SK-N-SH treated with all-trans-retinoic acid at 6 μM for 48 hours (cell line): Measurements from ENCODE around the gene MAML2.

Source experiments
- ATAC-seq: fragments of 200-7000 bp; cut with Tn5 transposase; 3 replicates; pipeline ENCODE4 v1.9.1; 2020; ENCODE audit warnings: mild to moderate bottlenecking, moderate library complexity
- CREB5 ChIP-seq: fragments of 250-450 bp; sonication (Bioruptor Pico); IDR thresholded peaks from 2 replicates; pipeline ENCODE4 v1.5.1; 2020; ENCODE audit warnings: low read depth, mild to moderate bottlenecking, moderate library complexity
- CSRNP3 ChIP-seq: fragments of 250-450 bp; sonication (Bioruptor Pico); IDR thresholded peaks from 2 replicates; pipeline ENCODE4 v1.5.1; 2021; ENCODE audit warnings: mild to moderate bottlenecking, moderate library complexity
- ESRRG ChIP-seq: fragments of 250-450 bp; sonication (Bioruptor Pico); IDR thresholded peaks from 2 replicates; pipeline ENCODE4 v1.6.1; 2021; ENCODE audit warnings: mild to moderate bottlenecking
- GLIS3 ChIP-seq: fragments of 250-450 bp; sonication (Bioruptor Pico); IDR thresholded peaks from 2 replicates; pipeline ENCODE4 v1.5.0; 2020; ENCODE audit warnings: mild to moderate bottlenecking, moderate library complexity
- ISL1 ChIP-seq: fragments of 250-450 bp; sonication (Bioruptor Pico); IDR thresholded peaks from 2 replicates; pipeline ENCODE4 v2.1.2; 2022; ENCODE audit warnings: mild to moderate bottlenecking, moderate library complexity
- OSR1 ChIP-seq: fragments of 250-450 bp; sonication (Bioruptor Pico); IDR thresholded peaks from 2 replicates; pipeline ENCODE4 v1.8.0; 2022; ENCODE audit warnings: moderate library complexity, mild to moderate bottlenecking, inconsistent platforms
- PATZ1 ChIP-seq: fragments of 250-450 bp; sonication (Bioruptor Pico); IDR thresholded peaks from 2 replicates; pipeline ENCODE4 v1.8.0; 2020; ENCODE audit warnings: mild to moderate bottlenecking, moderate library complexity, borderline replicate concordance
- PPARA ChIP-seq: fragments of 250-450 bp; sonication (Bioruptor Pico); IDR thresholded peaks from 2 replicates; pipeline ENCODE4 v1.5.0; 2020; ENCODE audit warnings: mild to moderate bottlenecking, borderline replicate concordance
- RARB ChIP-seq: fragments of 250-450 bp; sonication (Bioruptor Pico); IDR thresholded peaks from 2 replicates; pipeline ENCODE4 v1.8.0; 2021; ENCODE audit warnings: mild to moderate bottlenecking, moderate library complexity
- SNAI2 ChIP-seq: fragments of 250-450 bp; sonication (Bioruptor Pico); IDR thresholded peaks from 2 replicates; pipeline ENCODE4 v1.5.0; 2020; ENCODE audit warnings: mild to moderate bottlenecking, moderate library complexity
- TCF4 ChIP-seq: fragments of 250-450 bp; sonication (Bioruptor Pico); IDR thresholded peaks from 2 replicates; pipeline ENCODE4 v1.8.0; 2021; ENCODE audit warnings: mild to moderate bottlenecking, moderate library complexity, borderline replicate concordance
- TOX ChIP-seq: fragments of 250-450 bp; sonication (Bioruptor Pico); IDR thresholded peaks from 2 replicates; pipeline ENCODE4 v1.8.0; 2021; ENCODE audit warnings: mild to moderate bottlenecking, moderate library complexity, borderline replicate concordance
- TSHZ2 ChIP-seq: fragments of 250-450 bp; sonication (Bioruptor Pico); IDR thresholded peaks from 2 replicates; pipeline ENCODE4 v1.5.0; 2020; ENCODE audit warnings: mild to moderate bottlenecking, moderate library complexity
- ZC3H10 ChIP-seq: fragments of 250-450 bp; sonication (Bioruptor Pico); IDR thresholded peaks from 2 replicates; pipeline ENCODE4 v1.5.1; 2021; ENCODE audit warnings: mild to moderate bottlenecking, moderate library complexity
- ZFP3 ChIP-seq: fragments of 250-450 bp; sonication (Bioruptor Pico); IDR thresholded peaks from 2 replicates; pipeline ENCODE4 v1.5.0; 2020; ENCODE audit warnings: mild to moderate bottlenecking, moderate library complexity
- ZFP30 ChIP-seq: fragments of 450-650 bp; formaldehyde crosslinking; IDR thresholded peaks from 2 replicates; pipeline ENCODE4 v1.5.0; 2022; ENCODE audit warnings: mild to moderate bottlenecking, moderate library complexity
- ZNF565 ChIP-seq: fragments of 450-650 bp; formaldehyde crosslinking; conservative IDR thresholded peaks from 2 replicates; pipeline ENCODE4 v1.5.0; 2020; ENCODE audit warnings: low read depth, mild to moderate bottlenecking, moderate library complexity
- ZNF70 ChIP-seq: fragments of 450-650 bp; formaldehyde crosslinking; IDR thresholded peaks from 2 replicates; pipeline ENCODE4 v1.5.0; 2020; ENCODE audit warnings: mild to moderate bottlenecking, moderate library complexity
- ZNF8 ChIP-seq: fragments of 450-650 bp; formaldehyde crosslinking; IDR thresholded peaks from 2 replicates; pipeline ENCODE4 v1.5.0; 2020; ENCODE audit warnings: mild to moderate bottlenecking, moderate library complexity

MAML2 gene

GRCh38 chr11:96254087-96254486 lies 88.9 kb downstream of the MAML2 start:
- TF ChIP-seq ZFP3 (CRISPR knock-in tag) = no peak
- TF ChIP-seq ISL1 (CRISPR knock-in tag) = no peak
- TF ChIP-seq ZNF8 (CRISPR knock-in tag) = no peak
- no peak for TF ChIP-seq ZNF70 (CRISPR knock-in tag)
- TF ChIP-seq PPARA (CRISPR knock-in tag) = no peak
- TF ChIP-seq TSHZ2 (CRISPR knock-in tag) = no peak
- no peak for TF ChIP-seq RARB
- TF ChIP-seq TOX (CRISPR knock-in tag) = no peak
- TF ChIP-seq TCF4 = no peak
- TF ChIP-seq CSRNP3 (CRISPR knock-in tag) = no peak
- TF ChIP-seq SNAI2 (CRISPR knock-in tag) = no peak
- no peak for ATAC-seq

- TF ChIP-seq TCF4 = no peak
- no peak for TF ChIP-seq GLIS3
- TF ChIP-seq SNAI2 (CRISPR knock-in tag) = no peak
- TF ChIP-seq TOX (CRISPR knock-in tag) = no peak
- no peak for TF ChIP-seq ESRRG (CRISPR knock-in tag)
- no peak for TF ChIP-seq PPARA (CRISPR knock-in tag)
- no peak for TF ChIP-seq ZNF565
- TF ChIP-seq CREB5 (CRISPR knock-in tag) = no peak
- no peak for TF ChIP-seq ZC3H10 (CRISPR knock-in tag)
- TF ChIP-seq RARB = no peak
- no peak for TF ChIP-seq TSHZ2 (CRISPR knock-in tag)
- no peak for TF ChIP-seq PATZ1 (CRISPR knock-in tag)
- TF ChIP-seq ZFP30 (CRISPR knock-in tag) = no peak
- TF ChIP-seq ZNF70 (CRISPR knock-in tag) = no peak
- TF ChIP-seq ISL1 (CRISPR knock-in tag) = no peak
- TF ChIP-seq ZNF8 (CRISPR knock-in tag) = no peak
- no peak for TF ChIP-seq OSR1 (CRISPR knock-in tag)
- ATAC-seq = peak; percentile 23
Measured at GRCh38 chr11:96246718-96247552, 96.1 kb downstream of the MAML2 start.
